Thyroid gland (tissue), 4 donors: ENCODE measurements around the gene SPOCK2.

Experiments
- CTCF ChIP-seq, 6 experiments: fragments of 200-600 bp in 3 of 6; fragments of 450-650 bp in 3 of 6; sonication (generic) in 3 of 6; IDR thresholded peaks; one replicate each; pipeline ENCODE4 v1.5.1; 2016 to 2019; ENCODE audit warnings: antibody characterized with exemption in 6 of 6, mild to moderate bottlenecking in 2 of 6, inconsistent platforms in 1 of 6, moderate library complexity in 1 of 6
- POLR2A ChIP-seq, 2 donors: fragments of 450-650 bp; IDR thresholded peaks; one replicate each; pipeline ENCODE4 v1.6.1; 2017; ENCODE audit warnings: antibody characterized with exemption in 2 of 2, mild to moderate bottlenecking in 2 of 2, moderate library complexity in 1 of 2

DNA sequence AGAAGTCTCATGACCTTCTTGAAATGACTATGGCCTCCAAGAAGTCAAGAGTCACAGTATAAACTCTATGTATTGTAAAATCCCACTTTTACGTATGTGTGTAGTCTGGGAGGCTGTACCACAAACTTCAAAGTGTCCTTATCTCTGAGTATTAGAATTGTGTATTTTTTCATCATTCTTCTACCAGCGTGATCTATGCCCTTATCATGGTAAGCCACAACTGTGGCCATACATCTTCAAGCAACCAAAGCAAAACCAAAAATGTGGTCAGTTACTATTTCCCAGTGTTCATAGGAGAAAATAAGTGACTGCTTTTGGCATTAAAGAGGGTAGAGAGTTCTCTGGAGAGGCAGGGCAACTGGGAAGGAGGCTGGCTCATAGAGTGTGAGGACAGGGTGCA is 42.8 kb downstream of the SPOCK2 start:
- TF ChIP-seq CTCF (IDR thresholded peaks at IDR 0.05): no peak
- no peak for TF ChIP-seq POLR2A (IDR thresholded peaks at IDR 0.05)
